Measurements from ENCODE around the gene NME3. TPM values are rescaled to one million over a fixed set of nuclear protein-coding genes. Genes with fewer than 3 reads are reported as not detected.

NME3 gene
- 40.2 TPM for polyA plus RNA-seq (2013, experiment 1 of 4)
- polyA plus RNA-seq (2013, experiment 2 of 4), result 41.4 TPM
- 48.0 TPM for polyA plus RNA-seq (2013, experiment 3 of 4)
- polyA plus RNA-seq (2013, experiment 4 of 4), result 51.3 TPM

- H3K9me3 ChIP-seq (ENCODE audit: control insufficient read depth, low read length), result no peaks in the 10 kb centered on the region
- peak within 1 kb of the TSS; percentile 71 for H3K4me3 ChIP-seq (ENCODE audit: insufficient read depth, low read depth, low read length)
- H3K36me3 ChIP-seq (ENCODE audit: control insufficient read depth, insufficient read depth, low read length), result peaks cover 14% of the 10 kb centered on the region
- peaks cover 14% of the 10 kb centered on the region for H3K4me1 ChIP-seq (ENCODE audit: control insufficient read depth, insufficient read depth, low read length)
- no peak within 1 kb of the TSS for H3K27ac ChIP-seq (ENCODE audit: insufficient read depth, low read depth, low read length, poor library complexity, severe bottlenecking)
- 0 to 1% methylated on average over 71 to 78 of the region's 79 CpGs for WGBS, 2 experiments
- no peaks in the 10 kb centered on the region for H3K27me3 ChIP-seq (ENCODE audit: control insufficient read depth, insufficient read depth, low read length, poor library complexity, severe bottlenecking)
Observed at GRCh38 chr16:1771188-1771863, at the start of gene NME3. NME3 (minus strand) TSS chr16:1771543; CDS start chr16:1771534, 9 bp downstream.

- 93 to 96% methylated on average over 12 of the region's 12 CpGs for WGBS, 2 experiments
- no peak overlapping the region for H3K4me3 ChIP-seq (ENCODE audit: insufficient read depth, low read depth, low read length)
- no peak overlapping the region for H3K27ac ChIP-seq (ENCODE audit: insufficient read depth, low read depth, low read length, poor library complexity, severe bottlenecking)
- no peaks in the 10 kb centered on the region for H3K9me3 ChIP-seq (ENCODE audit: control insufficient read depth, low read length)
- no peaks in the 10 kb centered on the region for H3K36me3 ChIP-seq (ENCODE audit: control insufficient read depth, insufficient read depth, low read length)
- peaks cover 7% of the 10 kb centered on the region for H3K4me1 ChIP-seq (ENCODE audit: control insufficient read depth, insufficient read depth, low read length)
- H3K27me3 ChIP-seq (ENCODE audit: control insufficient read depth, insufficient read depth, low read length, poor library complexity, severe bottlenecking), result peaks cover 6% of the 10 kb centered on the region
Observed at GRCh38 chr16:1820946-1821290, 49.6 kb upstream of the NME3 start.

GRCh38 chr16:1820096-1820945 is 49.0 kb upstream of the NME3 start:
- Histone ChIP-seq H3K27me3 (ENCODE audit: control insufficient read depth, insufficient read depth, low read length, poor library complexity, severe bottlenecking) (no peaks in the 10 kb centered on the region), H3K36me3 (ENCODE audit: control insufficient read depth, insufficient read depth, low read length) (no peaks in the 10 kb centered on the region), H3K4me3 (ENCODE audit: insufficient read depth, low read depth, low read length) (no peak overlapping the region), H3K9me3 (ENCODE audit: control insufficient read depth, low read length) (no peaks in the 10 kb centered on the region), H3K27ac (ENCODE audit: insufficient read depth, low read depth, low read length, poor library complexity, severe bottlenecking) (no peak overlapping the region), H3K4me1 (ENCODE audit: control insufficient read depth, insufficient read depth, low read length) (peaks cover 1% of the 10 kb centered on the region)
- WGBS, 2 experiments, result 93 to 95% methylated on average over 25 of the region's 25 CpGs

DNA sequence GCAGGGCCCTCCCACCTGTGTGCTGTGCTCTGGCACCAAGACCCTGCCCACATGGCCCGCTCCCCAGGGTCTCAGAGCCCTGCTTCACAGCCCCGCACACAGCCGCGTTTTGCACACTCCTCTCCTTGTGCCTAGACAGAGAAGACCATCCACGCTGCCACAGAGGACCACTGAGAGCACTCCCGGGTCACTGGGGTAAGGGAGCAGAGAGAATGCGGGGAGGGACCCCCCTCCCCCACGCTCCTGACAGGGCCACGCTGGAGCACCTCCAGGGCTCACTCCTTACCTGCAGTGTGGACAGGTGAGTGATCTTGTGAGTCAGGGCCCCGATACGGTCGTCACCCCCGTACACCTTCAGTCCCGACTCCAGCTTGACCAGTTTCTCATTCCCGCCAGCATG is 48.3 kb upstream of the NME3 start:
- Histone ChIP-seq H3K4me1 (ENCODE audit: control insufficient read depth, insufficient read depth, low read length) (no peaks in the 10 kb centered on the region), H3K27ac (ENCODE audit: insufficient read depth, low read depth, low read length, poor library complexity, severe bottlenecking) (no peak overlapping the region), H3K27me3 (ENCODE audit: control insufficient read depth, insufficient read depth, low read length, poor library complexity, severe bottlenecking) (no peaks in the 10 kb centered on the region), H3K4me3 (ENCODE audit: insufficient read depth, low read depth, low read length) (no peak overlapping the region), H3K9me3 (ENCODE audit: control insufficient read depth, low read length) (no peaks in the 10 kb centered on the region), H3K36me3 (ENCODE audit: control insufficient read depth, insufficient read depth, low read length) (no peaks in the 10 kb centered on the region)
- 95% methylated on average over 15 of the region's 15 CpGs for WGBS, 2 experiments

GRCh38 chr16:1818873-1819525 is 47.7 kb upstream of the NME3 start:
- Histone ChIP-seq H3K27ac (ENCODE audit: insufficient read depth, low read depth, low read length, poor library complexity, severe bottlenecking) (no peak overlapping the region), H3K36me3 (ENCODE audit: control insufficient read depth, insufficient read depth, low read length) (no peaks in the 10 kb centered on the region), H3K27me3 (ENCODE audit: control insufficient read depth, insufficient read depth, low read length, poor library complexity, severe bottlenecking) (no peaks in the 10 kb centered on the region), H3K4me1 (ENCODE audit: control insufficient read depth, insufficient read depth, low read length) (no peaks in the 10 kb centered on the region), H3K4me3 (ENCODE audit: insufficient read depth, low read depth, low read length) (no peak overlapping the region), H3K9me3 (ENCODE audit: control insufficient read depth, low read length) (no peaks in the 10 kb centered on the region)
- 95% methylated on average over 35 of the region's 35 CpGs for WGBS, 2 experiments

DNA sequence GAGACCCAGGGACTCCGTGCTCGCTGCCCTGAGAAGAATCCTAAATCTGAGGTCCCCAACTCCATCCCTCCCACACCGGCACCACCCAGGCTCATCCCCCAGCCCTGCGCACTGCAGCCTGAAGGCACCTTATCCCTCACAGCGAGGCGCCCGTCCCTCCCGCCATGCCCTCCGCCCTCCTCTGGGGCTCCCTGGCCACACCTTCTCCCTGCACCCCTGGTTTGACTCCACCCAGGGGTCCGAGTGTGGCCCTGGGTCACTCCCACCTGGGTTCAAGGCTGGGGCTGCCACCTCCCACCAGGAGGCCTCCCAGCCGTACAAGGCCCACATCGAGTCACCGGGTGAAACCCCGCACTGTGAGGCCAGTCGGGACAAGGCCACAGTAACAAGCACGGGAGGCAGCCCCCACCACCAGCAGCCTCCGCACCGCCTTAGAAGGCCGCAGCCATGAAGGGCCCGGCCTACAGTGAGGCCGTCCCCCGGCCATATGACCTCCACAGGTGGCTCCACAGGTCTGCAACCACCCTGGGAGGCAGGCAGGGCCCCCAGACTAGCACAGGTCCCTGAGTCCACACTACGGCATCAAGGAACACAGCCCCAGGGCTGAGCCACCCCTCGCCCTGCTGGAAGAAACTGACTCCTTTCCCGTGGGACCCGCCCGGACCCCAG is 47.0 kb upstream of the NME3 start:
- Histone ChIP-seq H3K4me1 (ENCODE audit: control insufficient read depth, insufficient read depth, low read length) (no peaks in the 10 kb centered on the region), H3K4me3 (ENCODE audit: insufficient read depth, low read depth, low read length) (no peak overlapping the region), H3K27me3 (ENCODE audit: control insufficient read depth, insufficient read depth, low read length, poor library complexity, severe bottlenecking) (no peaks in the 10 kb centered on the region), H3K27ac (ENCODE audit: insufficient read depth, low read depth, low read length, poor library complexity, severe bottlenecking) (no peak overlapping the region), H3K36me3 (ENCODE audit: control insufficient read depth, insufficient read depth, low read length) (no peaks in the 10 kb centered on the region), H3K9me3 (ENCODE audit: control insufficient read depth, low read length) (no peaks in the 10 kb centered on the region)
- WGBS, 2 experiments, result 95% methylated on average over 27 of the region's 27 CpGs

GRCh38 chr16:1817716-1818115 is 46.4 kb upstream of the NME3 start:
- Histone ChIP-seq H3K4me3 (ENCODE audit: insufficient read depth, low read depth, low read length) (no peak overlapping the region), H3K36me3 (ENCODE audit: control insufficient read depth, insufficient read depth, low read length) (no peaks in the 10 kb centered on the region), H3K9me3 (ENCODE audit: control insufficient read depth, low read length) (no peaks in the 10 kb centered on the region), H3K4me1 (ENCODE audit: control insufficient read depth, insufficient read depth, low read length) (peaks cover 2% of the 10 kb centered on the region), H3K27me3 (ENCODE audit: control insufficient read depth, insufficient read depth, low read length, poor library complexity, severe bottlenecking) (no peaks in the 10 kb centered on the region), H3K27ac (ENCODE audit: insufficient read depth, low read depth, low read length, poor library complexity, severe bottlenecking) (no peak overlapping the region)
- 95 to 96% methylated on average over 17 of the region's 17 CpGs for WGBS, 2 experiments

- no peaks in the 10 kb centered on the region for H3K9me3 ChIP-seq (ENCODE audit: control insufficient read depth, low read length)
- no peak overlapping the region for H3K4me3 ChIP-seq (ENCODE audit: insufficient read depth, low read depth, low read length)
- no peaks in the 10 kb centered on the region for H3K27me3 ChIP-seq (ENCODE audit: control insufficient read depth, insufficient read depth, low read length, poor library complexity, severe bottlenecking)
- peaks cover 5% of the 10 kb centered on the region for H3K4me1 ChIP-seq (ENCODE audit: control insufficient read depth, insufficient read depth, low read length)
- H3K27ac ChIP-seq (ENCODE audit: insufficient read depth, low read depth, low read length, poor library complexity, severe bottlenecking), result no peak overlapping the region
- WGBS, 2 experiments, result 95% methylated on average over 9 of the region's 9 CpGs
- H3K36me3 ChIP-seq (ENCODE audit: control insufficient read depth, insufficient read depth, low read length), result no peaks in the 10 kb centered on the region
Observed at GRCh38 chr16:1817276-1817589, 45.9 kb upstream of the NME3 start.

- no peaks in the 10 kb centered on the region for H3K9me3 ChIP-seq (ENCODE audit: control insufficient read depth, low read length)
- no peaks in the 10 kb centered on the region for H3K36me3 ChIP-seq (ENCODE audit: control insufficient read depth, insufficient read depth, low read length)
- H3K27me3 ChIP-seq (ENCODE audit: control insufficient read depth, insufficient read depth, low read length, poor library complexity, severe bottlenecking), result no peaks in the 10 kb centered on the region
- no peak overlapping the region for H3K4me3 ChIP-seq (ENCODE audit: insufficient read depth, low read depth, low read length)
- peaks cover 5% of the 10 kb centered on the region for H3K4me1 ChIP-seq (ENCODE audit: control insufficient read depth, insufficient read depth, low read length)
- no peak overlapping the region for H3K27ac ChIP-seq (ENCODE audit: insufficient read depth, low read depth, low read length, poor library complexity, severe bottlenecking)
- WGBS, 2 experiments, result 96% methylated on average over 40 of the region's 40 CpGs
Observed at GRCh38 chr16:1816396-1817275, 45.3 kb upstream of the NME3 start.

Measured in ectodermal cell (in vitro differentiated cells).